GM19025 (cell line): ENCODE data around the gene CBX2.

Source experiments
- ATAC-seq: cut with Tn5 transposase; IDR thresholded peaks from one replicate; pipeline ENCODE4 v1.9.1; 2021; ENCODE audit warnings: mild to moderate bottlenecking, low read depth, moderate library complexity; ENCODE audit not compliant: unreplicated experiment

CBX2 gene

GRCh38 chr17:79824234-79824633 is 46.3 kb downstream of the CBX2 start:
- ATAC-seq = no peak

- no peak for ATAC-seq
These were observed 47.1 kb downstream of the CBX2 start for GRCh38 chr17:79824893-79825579.

GRCh38 chr17:79825580-79825921 is 47.6 kb downstream of the CBX2 start:
- no peak for ATAC-seq

GRCh38 chr17:79826204-79826680 is 48.3 kb downstream of the CBX2 start:
- ATAC-seq = no peak

GRCh38 chr17:79826841-79827578 is 49.1 kb downstream of the CBX2 start:
- no peak for ATAC-seq

GRCh38 chr17:79829004-79829403 is 51.1 kb downstream of the CBX2 start:
- ATAC-seq = no peak

GRCh38 chr17:79829457-79829856 is 51.5 kb downstream of the CBX2 start:
- no peak for ATAC-seq

GRCh38 chr17:79830303-79830702 is 52.4 kb downstream of the CBX2 start:
- no peak for ATAC-seq

- ATAC-seq = no peak
These were observed 52.9 kb downstream of the CBX2 start for GRCh38 chr17:79830763-79831264.

- no peak for ATAC-seq
These were observed 53.6 kb downstream of the CBX2 start for GRCh38 chr17:79831265-79832217.

- no peak for ATAC-seq
These were observed 54.5 kb downstream of the CBX2 start for GRCh38 chr17:79832218-79833109.

- ATAC-seq = no peak
These were observed 55.1 kb downstream of the CBX2 start for GRCh38 chr17:79833110-79833450.

- no peak for ATAC-seq
These were observed 56.0 kb downstream of the CBX2 start for GRCh38 chr17:79833744-79834564.

- ATAC-seq = no peak
These were observed 56.9 kb downstream of the CBX2 start for GRCh38 chr17:79834565-79835469.

GRCh38 chr17:79835470-79835899 is 57.5 kb downstream of the CBX2 start:
- ATAC-seq = no peak

GRCh38 chr17:79835953-79836509 is 58.1 kb downstream of the CBX2 start:
- ATAC-seq = no peak

GRCh38 chr17:79836510-79836971 is 58.6 kb downstream of the CBX2 start:
- ATAC-seq = no peak
